GM19452 (cell line): ENCODE data around the gene MBL2.

Experiments used
- ATAC-seq: cut with Tn5 transposase; IDR thresholded peaks from one replicate; pipeline ENCODE4 v1.9.1; 2021; ENCODE audit not compliant: unreplicated experiment

MBL2 gene

GRCh38 chr10:52772623-52773022, at the start of gene MBL2:
TSS of gene MBL2 (minus strand) at chr10:52772784. CDS start at chr10:52771635, 1,149 bp downstream.
- ATAC-seq, result no peak

- no peak for ATAC-seq
Measured at GRCh38 chr10:52820309-52820708, 47.7 kb upstream of the MBL2 start.

- ATAC-seq, result peak; percentile 91
Measured at GRCh38 chr10:52818019-52818418, 45.4 kb upstream of the MBL2 start.

- ATAC-seq, result no peak
Measured at GRCh38 chr10:52814506-52814905, 41.9 kb upstream of the MBL2 start.

- no peak for ATAC-seq
Measured at GRCh38 chr10:52811776-52812175, 39.2 kb upstream of the MBL2 start.

GRCh38 chr10:52810761-52811160, 38.2 kb upstream of the MBL2 start:
- no peak for ATAC-seq

- peak; percentile 53 for ATAC-seq
Measured at GRCh38 chr10:52807803-52808202, 35.2 kb upstream of the MBL2 start.

- no peak for ATAC-seq
Measured at GRCh38 chr10:52805414-52806285, 33.1 kb upstream of the MBL2 start.

GRCh38 chr10:52801947-52802346, 29.4 kb upstream of the MBL2 start:
- ATAC-seq, result no peak

- no peak for ATAC-seq
Measured at GRCh38 chr10:52786098-52786497, 13.5 kb upstream of the MBL2 start.

- no peak for ATAC-seq
Measured at GRCh38 chr10:52785418-52785817, 12.8 kb upstream of the MBL2 start.

GRCh38 chr10:52783726-52784125, 11.1 kb upstream of the MBL2 start:
- no peak for ATAC-seq

GRCh38 chr10:52782554-52782953, 10.0 kb upstream of the MBL2 start:
- no peak for ATAC-seq

- peak; percentile 27 for ATAC-seq
Measured at GRCh38 chr10:52780391-52781155, 8.0 kb upstream of the MBL2 start.

- ATAC-seq, result peak; percentile 95
Measured at GRCh38 chr10:52779541-52780390, 7.2 kb upstream of the MBL2 start.

- ATAC-seq, result no peak
Measured at GRCh38 chr10:52778511-52779392, 6.2 kb upstream of the MBL2 start.

- ATAC-seq, result no peak
Measured at GRCh38 chr10:52777414-52777813, 4.8 kb upstream of the MBL2 start.

GRCh38 chr10:52776471-52776903, 3.9 kb upstream of the MBL2 start:
- ATAC-seq, result no peak

GRCh38 chr10:52775132-52775647, 2.6 kb upstream of the MBL2 start:
- ATAC-seq, result no peak

GRCh38 chr10:52774600-52775106, 2.1 kb upstream of the MBL2 start:
- ATAC-seq, result no peak
